Measurements from ENCODE around the gene PLXDC2. TPM values are rescaled to one million over a fixed set of nuclear protein-coding genes. Genes with fewer than 3 reads are reported as not detected.

PLXDC2 gene
- total RNA-seq, 1 donor from 2014 or later = 143 TPM

- H3K4me3 ChIP-seq = no peak overlapping the region
- intact Hi-C loops (cut with DNase I) = no loop called here
- H3K4me1 ChIP-seq = no peaks in the 10 kb centered on the region
- ATAC-seq (no peak), DNase-seq (no peak)
- no peaks in the 10 kb centered on the region for H3K36me3 ChIP-seq
- no peaks in the 10 kb centered on the region for H3K27me3 ChIP-seq (ENCODE audit: low read depth)
- H3K9me3 ChIP-seq = no peaks in the 10 kb centered on the region
- no peak overlapping the region for H3K27ac ChIP-seq
- TF ChIP-seq CTCF (IDR thresholded peaks at IDR 0.05) = no peak
Observed at GRCh38 chr10:20327954-20328353, 511.7 kb downstream of the PLXDC2 start.

- no peaks in the 10 kb centered on the region for H3K27me3 ChIP-seq (ENCODE audit: low read depth)
- no peaks in the 10 kb centered on the region for H3K36me3 ChIP-seq
- no peaks in the 10 kb centered on the region for H3K9me3 ChIP-seq
- H3K27ac ChIP-seq = no peak overlapping the region
- no peaks in the 10 kb centered on the region for H3K4me1 ChIP-seq
- no peak for DNase-seq
- intact Hi-C loops (cut with DNase I) = no loop called here
- TF ChIP-seq CTCF (IDR thresholded peaks at IDR 0.05) = no peak
- ATAC-seq = no peak
- no peak overlapping the region for H3K4me3 ChIP-seq
Observed at GRCh38 chr10:20330246-20330645, 514.0 kb downstream of the PLXDC2 start.

- no peak for ATAC-seq
- DNase-seq = no peak
Observed at GRCh38 chr10:20334559-20334958, 518.3 kb downstream of the PLXDC2 start.

More at GRCh38 chr10:20334559-20334958, 518.3 kb downstream of the PLXDC2 start:
- Histone ChIP-seq H3K36me3 (no peaks in the 10 kb centered on the region), H3K27me3 (ENCODE audit: low read depth) (no peaks in the 10 kb centered on the region), H3K27ac (no peak overlapping the region), H3K4me3 (no peak overlapping the region), H3K9me3 (no peaks in the 10 kb centered on the region), H3K4me1 (no peaks in the 10 kb centered on the region)
- intact Hi-C loops (cut with DNase I) = no loop called here
- TF ChIP-seq CTCF (IDR thresholded peaks at IDR 0.05) = no peak

All from lower lobe of right lung (tissue), 2 donors.